D721Med (cell line): Measurements from ENCODE around the gene TRMO.

Experiments
- DNase-seq: peaks from one replicate; pipeline ENCODE4 v3.0.0; 2011; ENCODE audit warnings: low spot score; ENCODE audit not compliant: insufficient read length
- FAIRE-seq: peaks from 2 replicates; lab custom pipeline; 2011; peaks lifted over from hg19 to GRCh38; lab: Jason Lieb, UNC
- CTCF ChIP-seq: IDR thresholded peaks from 2 replicates; pipeline ENCODE4 v1.5.1; 2012; ENCODE audit warnings: mild to moderate bottlenecking, control low read depth; ENCODE audit not compliant: insufficient read depth; ENCODE audit errors: missing control alignments

Gene TRMO

GRCh38 chr9:97859346-97859745, 63.0 kb downstream of the TRMO start:
- no peak for TF ChIP-seq CTCF
- no peak for DNase-seq
- FAIRE-seq: no peak

- no peak for TF ChIP-seq CTCF
- DNase-seq (no peak), FAIRE-seq (no peak)
Measured at GRCh38 chr9:97858826-97859225, 63.5 kb downstream of the TRMO start.

DNA sequence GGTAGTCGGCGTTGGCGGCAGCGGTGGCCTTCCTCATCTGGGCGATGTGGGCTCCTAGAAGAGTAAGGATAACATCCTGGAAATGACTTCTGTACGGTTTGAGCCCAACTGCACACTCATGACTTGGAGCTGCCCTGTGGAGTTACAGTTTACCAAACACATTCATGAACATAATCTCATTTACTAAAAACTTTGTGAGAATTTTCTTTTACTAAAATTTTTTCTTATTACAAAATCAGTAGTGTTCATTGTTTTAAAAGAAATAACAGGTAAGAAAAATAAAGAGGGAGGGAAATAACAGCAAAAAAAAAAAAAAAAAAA, 63.9 kb downstream of the TRMO start:
- no peak for TF ChIP-seq CTCF
- DNase-seq: no peak
- FAIRE-seq: no peak

DNA sequence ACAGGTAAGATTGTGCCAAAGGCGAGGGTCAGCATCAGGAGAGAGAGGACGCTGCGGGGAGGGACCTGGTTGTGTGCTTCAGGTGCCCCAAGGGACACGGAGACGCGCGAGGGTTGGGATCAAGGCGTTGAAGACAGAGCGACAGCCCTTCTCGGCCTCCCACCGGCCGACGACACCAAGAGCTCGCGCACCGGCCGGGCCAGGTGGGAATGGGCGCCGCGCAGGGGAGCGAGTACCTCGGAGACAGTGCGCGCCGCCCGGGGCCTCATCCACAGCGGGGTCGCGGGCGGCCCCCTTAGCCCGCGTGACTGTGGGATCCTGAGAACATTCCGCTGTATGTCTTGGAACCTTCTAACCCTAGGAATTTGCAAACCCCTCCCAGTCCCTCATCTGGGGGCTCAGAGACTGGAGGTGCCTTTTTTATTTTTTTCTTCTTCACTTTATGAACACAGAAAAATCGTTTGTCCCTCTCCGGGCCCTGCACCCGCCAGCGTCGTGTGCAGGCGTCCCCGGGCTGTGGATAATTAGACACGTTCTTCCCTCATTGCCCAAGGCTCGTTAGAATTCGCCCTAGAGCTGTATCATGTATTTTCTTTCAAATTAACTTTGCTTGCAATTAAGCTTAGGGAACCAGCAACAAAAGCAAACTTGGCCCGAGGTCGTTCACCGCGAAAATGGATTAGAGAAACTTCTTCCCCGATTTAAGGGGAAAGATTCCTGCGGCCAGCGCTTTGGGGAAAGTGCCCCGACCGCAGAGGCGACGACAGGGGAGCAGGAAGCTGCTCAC, 64.5 kb downstream of the TRMO start:
- DNase-seq (no peak), FAIRE-seq (no peak)
- TF ChIP-seq CTCF: no peak

DNA sequence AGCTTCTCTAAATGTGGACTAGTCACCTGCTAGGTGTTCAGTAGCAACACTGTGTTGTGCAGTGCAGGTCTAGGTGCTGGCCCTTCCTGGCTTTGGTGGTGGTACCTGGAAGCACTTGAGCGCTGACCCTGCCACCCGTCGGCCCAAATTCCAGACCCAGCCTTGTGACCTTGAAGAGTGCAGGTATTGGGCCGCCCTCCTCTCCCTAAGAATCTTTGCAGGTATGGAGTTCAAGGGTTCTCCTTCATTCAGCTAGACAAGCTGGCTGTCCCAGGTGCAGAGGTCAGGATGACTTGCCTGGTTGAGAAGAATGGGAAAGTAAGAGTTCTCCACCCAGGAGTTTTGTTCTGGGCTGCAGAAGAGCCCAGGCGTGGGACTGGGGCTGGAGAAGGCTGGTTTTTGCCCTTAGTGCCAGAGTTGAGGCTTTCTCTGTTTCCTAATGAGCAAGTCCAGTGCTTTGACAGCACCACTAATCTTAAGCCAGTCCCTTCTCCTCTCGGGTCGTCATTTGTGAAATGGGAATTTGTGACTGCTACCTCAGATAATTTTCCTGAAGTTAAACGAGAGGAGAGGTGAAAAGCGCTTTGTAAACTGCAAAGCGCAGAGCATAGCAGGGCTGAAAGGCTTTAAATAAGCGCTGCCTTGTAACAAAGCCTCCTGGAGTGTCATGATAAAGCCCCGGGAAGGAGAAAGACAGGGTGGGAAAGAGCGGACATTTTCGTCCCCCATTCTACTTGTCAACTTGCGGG, 65.3 kb downstream of the TRMO start:
- TF ChIP-seq CTCF: no peak
- DNase-seq: no peak
- no peak for FAIRE-seq

DNA sequence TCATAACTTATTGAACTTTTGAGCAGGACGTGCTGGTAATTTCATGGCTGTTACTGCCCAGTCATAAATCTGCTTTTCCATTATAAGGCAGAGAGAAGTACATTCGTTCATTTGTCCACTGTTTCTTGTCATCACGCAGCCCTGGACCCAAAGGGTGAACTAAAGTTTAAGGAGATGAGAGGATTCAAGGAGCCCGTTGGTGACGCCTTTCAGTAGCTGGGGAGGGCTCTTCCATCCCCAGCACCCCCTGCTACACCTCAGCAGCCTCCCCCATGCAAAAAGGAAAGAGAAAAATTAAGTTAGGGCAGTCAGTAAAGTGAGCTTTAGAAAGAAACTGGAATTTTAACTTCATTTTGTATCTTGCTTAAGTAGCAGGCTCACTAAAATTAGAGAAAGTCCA, 66.4 kb downstream of the TRMO start:
- no peak for TF ChIP-seq CTCF
- DNase-seq: no peak
- FAIRE-seq: no peak

GRCh38 chr9:97855486-97855875, 66.8 kb downstream of the TRMO start:
- no peak for TF ChIP-seq CTCF
- DNase-seq (no peak), FAIRE-seq (no peak)
